MM.1S (cell line): ENCODE measurements around the gene KREMEN2.

Experiments
- CTCF ChIP-seq: fragments of 300-600 bp; sonication (generic); IDR thresholded peaks from 2 replicates; pipeline ENCODE4 v1.5.1; 2016; ENCODE audit warnings: antibody characterized with exemption, low read length, mixed read lengths
- EZH2phosphoT487 ChIP-seq: fragments of 300-600 bp; sonication (generic); IDR thresholded peaks from 2 replicates; pipeline ENCODE4 v1.6.1; 2018; ENCODE audit warnings: antibody characterized with exemption, low read length

- no peak for TF ChIP-seq CTCF
- no peak for TF ChIP-seq EZH2phosphoT487
These were observed 7.5 kb upstream of the KREMEN2 start for GRCh38 chr16:2956579-2956956.
